ENCODE results near the gene ZNF860.

DNA sequence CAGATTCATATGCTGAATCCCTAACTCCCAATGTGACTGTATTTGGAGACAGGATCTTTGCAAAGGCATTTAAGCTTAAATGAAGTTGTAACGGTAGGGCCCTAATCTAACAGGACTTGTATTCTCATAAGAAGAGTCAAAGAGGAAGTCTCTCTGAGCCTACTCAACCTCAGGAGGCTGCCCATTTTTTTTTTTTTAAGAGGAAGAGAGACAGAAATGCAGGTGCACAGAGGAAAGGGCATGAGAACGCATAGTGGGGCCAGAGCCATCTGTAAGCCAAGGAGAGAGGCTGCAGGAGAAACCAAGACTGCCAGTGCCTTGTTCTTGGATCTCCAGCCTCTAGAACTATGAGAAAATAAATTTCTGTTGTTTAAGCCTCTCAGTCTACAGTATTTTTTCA lies 28.4 kb downstream of the ZNF860 start:
- TF ChIP-seq EZH2 (IDR thresholded peaks at IDR 0.05; ENCODE audit: borderline replicate concordance, low read length) = no peak
- no peak for TF ChIP-seq CTCF (IDR thresholded peaks at IDR 0.05; ENCODE audit: low read length)

Measured in OCI-LY1 (cell line).